NK-92 treated with Interleukin-12 subunit alpha and Interleukin-12 subunit beta, amount 100 ng/mL, for 24 hours (cell line): ENCODE measurements around the gene TUT1.

ENCODE experiments used
- DNase-seq: peaks from one replicate; lab custom pipeline; 2025; lab: John Stamatoyannopoulos, UW

Gene TUT1

DNA sequence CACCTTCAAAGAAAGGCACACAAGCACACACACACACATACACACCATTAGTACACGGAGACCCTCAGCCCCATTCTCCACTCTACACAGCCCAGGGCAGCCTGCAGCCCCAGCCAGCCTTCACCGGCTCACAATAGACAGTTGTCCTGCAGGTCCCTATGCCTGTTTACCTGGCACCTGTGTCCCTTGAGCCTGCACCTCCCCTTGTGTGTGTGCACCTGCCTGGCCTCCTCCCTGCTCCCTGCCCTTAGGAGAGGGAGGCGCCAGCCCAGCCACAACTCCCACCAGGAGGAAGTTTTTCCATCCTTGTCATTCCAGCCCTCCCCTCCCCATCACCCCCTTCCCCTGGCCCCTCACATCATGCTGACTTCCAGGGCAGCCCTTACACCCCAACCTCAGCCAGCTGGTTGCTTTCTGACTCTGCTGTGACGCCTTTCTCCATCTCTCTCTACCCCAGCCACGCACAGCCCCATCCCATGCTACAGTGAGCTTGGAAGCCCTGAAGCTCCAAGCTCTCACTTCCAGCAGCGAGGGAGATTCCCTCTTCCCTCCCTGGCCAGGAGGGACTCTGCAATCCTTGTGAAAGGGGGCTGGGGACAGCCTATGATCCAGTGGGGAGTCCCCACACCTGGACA, 49.1 kb downstream of the TUT1 start:
- DNase-seq, result no peak

DNA sequence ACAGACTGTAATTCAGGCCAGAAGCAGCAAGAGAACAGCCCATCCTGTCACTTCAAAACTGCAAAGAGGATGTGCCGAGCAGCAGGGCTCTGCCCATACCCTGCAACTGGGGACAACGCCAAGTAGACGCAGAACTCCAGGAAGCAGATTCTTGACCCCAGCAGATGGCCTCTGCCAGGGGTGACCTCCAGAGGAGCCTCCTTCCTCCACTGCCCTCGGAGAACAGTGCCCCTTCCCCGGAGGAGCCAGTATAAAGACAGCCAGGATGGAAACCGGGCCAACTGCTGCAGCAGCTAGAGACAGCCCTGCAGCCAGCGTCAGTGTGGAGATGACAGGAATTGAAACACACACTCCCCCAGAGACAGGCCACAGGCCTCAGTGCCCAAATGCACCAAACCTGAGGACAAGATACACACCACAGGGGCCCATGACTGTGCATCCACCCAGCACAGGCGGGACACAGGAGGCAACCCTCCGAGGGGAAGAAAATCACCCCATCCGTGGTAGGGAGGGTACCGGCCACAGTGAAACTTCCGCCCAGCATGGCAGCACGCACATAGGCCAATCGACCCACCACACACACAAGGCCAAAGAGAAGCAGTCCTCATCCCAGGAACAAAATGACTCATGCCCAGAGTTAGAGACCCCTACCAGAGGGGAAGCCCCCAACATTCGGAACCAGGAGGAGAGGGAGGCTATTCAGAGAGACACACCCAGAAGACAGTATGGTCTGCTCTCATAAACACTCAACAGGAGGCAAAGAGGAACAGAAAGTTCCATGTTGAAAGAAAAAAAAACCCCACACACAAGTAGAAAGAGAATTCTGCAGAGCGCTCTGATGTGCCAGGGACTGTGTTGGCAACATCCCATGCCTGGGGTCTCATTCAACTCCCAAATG, 50.3 kb downstream of the TUT1 start:
- no peak for DNase-seq

DNA sequence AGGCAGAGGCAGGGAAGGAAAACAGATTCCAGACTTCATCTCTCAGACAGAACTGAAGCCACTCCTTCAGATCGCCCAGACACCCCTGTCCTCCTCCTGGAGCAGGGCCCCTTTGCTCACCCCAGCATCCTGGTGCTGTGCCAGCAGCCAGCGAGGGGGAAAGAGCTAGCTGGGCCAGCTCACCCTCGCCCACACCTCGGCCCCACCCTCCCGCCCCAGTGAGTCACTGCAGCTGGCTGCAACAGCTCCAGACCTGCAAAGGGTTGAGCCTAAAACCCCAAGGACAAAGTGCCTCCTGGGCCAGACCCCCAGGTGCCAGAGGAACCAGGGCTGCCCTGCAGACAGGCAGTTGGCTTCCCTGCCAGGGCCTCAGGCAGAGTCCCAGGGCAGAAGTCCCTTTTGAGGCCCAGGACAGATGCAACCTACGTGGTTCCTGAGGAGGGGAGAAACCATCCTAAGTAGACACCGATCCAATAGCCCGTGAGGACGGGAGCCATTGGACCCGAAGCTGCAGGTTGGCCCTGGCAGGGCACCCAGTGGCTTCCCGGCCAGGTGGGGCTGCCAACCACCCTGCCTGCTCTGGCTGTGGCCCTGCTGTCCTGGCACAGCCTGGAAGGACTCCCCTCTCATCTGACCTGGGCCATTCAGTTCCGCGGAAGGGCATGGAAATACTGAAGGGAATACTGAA, 51.9 kb downstream of the TUT1 start:
- DNase-seq, result peak; percentile 53

DNA sequence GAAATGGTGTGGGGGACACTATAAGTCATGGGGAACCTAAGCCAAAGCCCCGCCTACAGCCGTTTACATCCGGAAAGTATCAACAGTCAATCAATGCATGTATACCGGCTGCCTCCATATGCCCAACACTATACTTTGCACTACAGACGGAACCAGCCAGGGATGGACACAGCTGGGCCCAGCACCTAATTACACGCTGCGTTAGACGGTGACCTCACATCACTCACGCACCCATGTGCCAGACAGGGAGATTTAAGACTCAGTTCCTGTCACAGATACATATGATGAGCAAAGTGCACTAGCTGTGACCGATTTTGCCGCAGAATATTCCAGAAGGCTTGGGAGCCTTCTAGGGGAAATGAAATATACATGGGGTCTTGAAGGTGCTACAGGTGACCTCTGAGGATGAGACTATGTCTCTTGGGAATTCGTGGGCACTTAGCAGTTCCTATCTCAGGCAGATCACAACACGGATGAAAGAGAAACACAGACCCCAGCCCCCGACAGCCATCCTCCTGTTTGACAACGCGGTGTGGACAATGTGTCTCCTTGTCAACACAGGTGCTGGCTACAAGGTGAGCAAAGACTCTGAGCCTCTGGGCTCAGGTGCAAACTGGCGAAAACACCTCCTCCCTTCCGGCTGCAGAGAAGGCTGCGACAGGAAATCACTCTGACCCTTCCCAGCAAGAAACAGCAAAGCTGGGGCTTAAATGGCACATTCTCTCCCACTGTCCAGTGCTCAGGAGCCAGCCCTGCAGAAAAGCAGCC, 52.7 kb downstream of the TUT1 start:
- no peak for DNase-seq

DNA sequence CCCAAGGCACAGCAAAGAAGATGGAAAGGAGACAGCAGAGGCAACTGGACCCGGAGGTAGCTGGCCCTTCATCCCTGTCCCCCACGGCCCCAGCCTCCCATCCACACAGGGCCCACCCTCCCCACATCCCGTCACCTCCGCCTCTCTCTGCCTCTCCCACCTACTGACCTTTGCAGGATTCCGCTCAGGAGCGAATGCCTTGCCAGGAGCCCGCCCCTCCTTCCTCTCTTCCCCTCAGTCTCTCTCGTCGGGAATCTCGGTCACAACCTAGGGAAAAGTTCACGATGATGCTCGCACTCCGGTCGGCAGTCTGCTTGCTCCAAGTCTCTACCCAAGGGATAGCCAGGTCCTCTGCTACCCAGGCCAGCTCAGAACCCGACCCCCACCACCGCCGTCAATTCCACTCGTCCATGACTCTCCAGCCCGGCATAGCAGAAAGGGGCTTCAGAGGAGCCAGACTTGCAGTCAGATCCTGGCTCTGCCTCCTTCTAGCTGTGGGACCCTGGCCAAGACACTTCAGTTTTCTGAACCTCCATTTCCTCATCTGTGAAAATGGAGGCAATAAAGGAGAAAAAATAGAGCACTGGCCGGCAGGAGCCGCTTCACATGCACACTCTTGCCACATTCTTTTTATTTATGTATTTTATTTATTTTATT, 54.9 kb downstream of the TUT1 start:
- DNase-seq, result no peak

DNA sequence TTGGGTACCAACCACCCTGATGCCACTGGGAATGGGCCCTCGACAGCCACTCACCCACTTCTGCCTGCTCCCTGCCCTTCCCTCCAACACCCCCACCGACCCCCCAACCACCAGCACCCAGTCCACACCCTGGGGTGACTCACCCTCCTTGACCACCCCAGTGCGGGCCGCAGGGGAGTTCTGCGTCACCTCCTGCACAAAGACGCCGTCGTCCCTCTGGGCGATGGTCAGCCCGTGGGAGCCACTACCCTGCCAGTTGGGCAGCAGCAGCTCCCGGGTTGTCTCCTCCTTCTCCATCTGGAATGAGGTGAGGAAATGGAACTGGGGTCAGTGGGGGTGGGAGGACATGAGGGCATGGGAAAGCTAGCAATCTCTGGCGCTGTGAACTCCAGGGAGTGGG, 55.5 kb downstream of the TUT1 start:
- no peak for DNase-seq

DNA sequence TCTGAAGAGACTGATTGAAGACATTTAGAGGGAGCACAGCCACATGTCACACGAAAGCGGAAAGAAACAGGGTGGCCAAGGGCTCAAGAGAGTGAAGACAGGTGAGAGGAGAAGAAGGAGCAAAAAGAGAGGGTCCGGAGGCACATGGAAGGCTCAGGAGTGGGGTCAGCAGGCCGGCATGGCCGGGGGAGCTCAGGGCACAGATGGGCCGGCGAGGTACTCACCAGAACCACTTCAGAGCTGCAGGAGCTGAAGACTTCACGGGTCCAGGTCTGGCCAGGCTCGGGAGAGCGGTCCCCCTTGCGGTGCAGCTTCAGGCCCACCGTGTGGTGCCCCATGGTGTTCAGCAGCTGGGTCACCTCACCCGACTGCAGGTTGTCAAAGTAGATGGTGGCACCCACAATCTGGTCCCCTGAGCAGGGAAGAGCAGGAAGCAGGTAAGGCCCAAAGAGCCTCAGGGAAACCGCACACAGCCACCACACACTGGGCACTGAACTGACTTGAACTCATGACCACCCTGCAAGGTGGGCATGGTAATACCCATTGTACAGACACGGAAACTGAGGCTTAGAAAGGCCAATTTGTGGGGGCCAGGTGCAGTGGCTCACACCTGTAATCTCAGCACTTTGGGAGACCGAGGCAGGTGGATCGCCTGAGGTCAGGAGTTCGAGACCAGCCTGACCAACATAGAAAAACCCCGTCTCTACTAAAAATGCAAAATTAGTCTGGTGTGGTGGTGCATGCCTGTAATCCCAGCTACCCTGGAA, 56.4 kb downstream of the TUT1 start:
- DNase-seq, result no peak

DNA sequence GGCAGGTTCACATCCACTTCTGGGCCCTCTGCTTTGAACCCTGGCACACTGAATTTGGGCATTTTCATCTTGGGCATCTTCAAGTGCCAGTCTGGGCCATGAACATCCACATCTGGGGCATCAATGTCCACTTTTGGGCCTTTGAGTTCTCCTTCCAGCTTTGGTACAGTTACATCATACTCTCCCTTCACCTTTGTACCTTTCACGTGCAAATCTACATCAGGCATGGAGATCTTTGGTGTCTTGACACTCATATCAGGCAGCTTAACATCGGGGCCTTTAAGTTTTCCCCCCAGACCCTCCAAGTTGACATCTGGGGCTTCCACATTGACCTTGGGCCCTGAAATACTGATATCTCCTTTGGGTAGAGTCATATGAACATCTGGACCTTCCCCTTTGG, 59.2 kb downstream of the TUT1 start:
- DNase-seq, result no peak
